Stimulated activated CD4-positive, alpha-beta T cell treated with anti-CD3 and anti-CD28 coated beads, Interleukin-4, amount 100 ng/mL, for 48 hours (primary cell): ENCODE measurements around the gene NUCB2.
"Not testable (repeated sequence)": the region's sequence is repeated elsewhere in the genome, so short reads cannot be mapped to it uniquely, and the experiment has no call there.

Source experiments
- DNase-seq, 2 donors: peaks; one replicate each; pipeline ENCODE4 v3.0.0-alpha.2; 2020; ENCODE audit warnings: low read depth in 2 of 2

The NUCB2 gene

DNA sequence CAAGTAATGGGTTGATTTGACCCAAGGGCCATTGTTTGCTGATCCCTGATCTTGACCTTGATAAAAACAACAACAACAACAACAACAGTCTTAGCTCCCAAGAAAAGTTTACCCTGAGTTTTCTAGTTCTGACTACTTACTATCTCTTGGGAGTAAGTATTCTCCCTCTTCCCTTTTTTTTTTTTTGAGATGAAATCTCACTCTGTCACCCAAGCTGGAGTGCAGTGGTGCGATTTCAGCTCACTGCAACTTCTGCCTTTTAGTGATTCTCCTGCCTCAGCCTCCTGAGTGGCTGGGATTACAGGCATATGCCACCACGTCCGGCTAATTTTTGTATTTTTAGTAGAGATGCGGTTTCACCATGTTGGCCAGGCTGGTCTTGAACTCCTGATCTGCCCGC is 8.0 kb upstream of the NUCB2 start:
- not testable (repeated sequence) for DNase-seq

GRCh38 chr11:17268902-17269301 is 7.6 kb upstream of the NUCB2 start:
- DNase-seq = no peak

DNA sequence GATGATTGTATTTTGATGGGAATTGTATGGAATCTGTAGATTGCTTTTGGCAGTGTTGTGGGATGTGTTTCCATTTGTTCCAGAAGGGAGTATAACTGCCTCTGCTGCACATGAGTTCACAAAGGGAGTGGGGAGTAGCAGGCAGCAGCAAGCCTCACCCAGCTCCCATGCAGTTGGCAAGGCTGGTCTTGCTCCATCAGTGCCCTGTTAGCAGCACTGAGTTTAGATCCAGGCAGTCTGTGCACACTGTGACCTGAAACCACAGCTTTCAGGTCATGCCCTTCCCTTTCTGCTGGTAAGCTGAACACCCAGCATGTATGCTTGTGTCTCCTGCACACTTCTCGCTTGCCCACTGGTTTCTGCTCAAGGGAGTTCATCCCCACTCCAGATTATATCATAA is 3.7 kb upstream of the NUCB2 start:
- DNase-seq = no peak

- DNase-seq = no peak
Measured at GRCh38 chr11:17273211-17273610, 3.3 kb upstream of the NUCB2 start.

GRCh38 chr11:17273668-17274282 is 2.8 kb upstream of the NUCB2 start:
- DNase-seq = no peak

DNA sequence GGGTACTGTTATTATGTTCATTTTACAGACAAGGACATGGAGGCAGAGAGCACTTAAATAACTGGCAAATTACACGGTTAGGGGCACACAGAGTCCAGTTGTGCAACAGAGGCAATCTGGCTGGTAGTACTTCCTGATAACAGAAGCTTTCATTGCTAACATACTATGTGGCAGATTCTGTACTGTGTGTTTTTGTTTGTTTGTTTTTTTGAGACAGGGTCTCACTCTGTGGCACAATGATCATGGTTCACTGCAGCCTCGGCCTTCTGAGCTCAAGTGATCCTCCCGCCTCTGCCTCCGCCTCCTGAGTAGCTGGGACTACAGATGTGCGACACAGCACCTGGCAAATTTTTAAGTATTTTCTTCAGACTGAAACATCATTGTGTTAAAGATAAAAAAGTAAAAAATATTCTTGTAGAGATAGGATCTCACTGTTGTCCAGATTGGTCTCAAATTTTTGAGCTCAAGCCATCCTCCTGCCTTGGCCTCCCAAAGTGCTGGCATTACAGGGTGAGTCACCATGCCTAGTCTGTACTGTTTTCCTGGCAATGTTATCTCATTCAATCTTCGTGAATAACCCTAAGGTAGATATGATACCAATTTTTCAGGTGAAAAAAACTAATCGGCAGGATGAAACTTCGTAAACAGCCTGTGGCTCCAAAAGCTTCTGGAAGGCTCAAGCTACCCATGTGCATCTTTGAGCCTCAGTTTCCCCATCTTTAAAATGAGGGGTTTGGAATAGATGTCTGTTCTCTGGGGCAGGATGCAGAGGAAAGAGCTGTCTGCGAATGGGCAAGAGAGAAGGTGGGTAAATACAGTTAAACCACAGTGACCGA is 921 bp upstream of the NUCB2 start:
- DNase-seq = no peak

DNA sequence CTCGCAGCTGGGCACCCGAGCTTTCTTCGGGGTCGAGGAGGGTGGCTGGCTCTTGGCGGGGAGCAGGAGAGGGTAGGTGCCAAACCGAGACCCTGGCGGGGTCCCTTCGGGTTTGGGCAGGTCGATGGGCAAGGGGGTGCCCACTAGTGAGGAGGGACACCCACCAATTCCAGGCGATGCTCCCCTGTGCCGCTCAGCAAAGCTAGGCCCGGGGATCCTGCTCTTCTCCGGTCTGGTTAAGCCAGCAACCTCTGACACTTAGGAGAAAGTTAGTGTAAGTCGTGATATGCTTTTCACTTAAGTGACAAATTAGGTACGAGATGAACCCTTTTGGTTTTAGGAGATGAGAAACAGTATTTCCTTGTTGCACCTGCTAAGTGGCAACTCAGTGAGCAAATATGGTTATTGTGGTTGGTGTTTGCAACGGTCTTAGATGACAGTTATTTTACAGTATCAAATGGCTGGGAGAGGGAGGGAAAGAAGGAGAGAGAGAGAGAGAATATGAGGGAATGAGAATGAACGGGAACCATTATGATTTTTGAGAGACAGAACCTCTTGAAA is 565 bp downstream of the NUCB2 start:
- no peak for DNase-seq

DNA sequence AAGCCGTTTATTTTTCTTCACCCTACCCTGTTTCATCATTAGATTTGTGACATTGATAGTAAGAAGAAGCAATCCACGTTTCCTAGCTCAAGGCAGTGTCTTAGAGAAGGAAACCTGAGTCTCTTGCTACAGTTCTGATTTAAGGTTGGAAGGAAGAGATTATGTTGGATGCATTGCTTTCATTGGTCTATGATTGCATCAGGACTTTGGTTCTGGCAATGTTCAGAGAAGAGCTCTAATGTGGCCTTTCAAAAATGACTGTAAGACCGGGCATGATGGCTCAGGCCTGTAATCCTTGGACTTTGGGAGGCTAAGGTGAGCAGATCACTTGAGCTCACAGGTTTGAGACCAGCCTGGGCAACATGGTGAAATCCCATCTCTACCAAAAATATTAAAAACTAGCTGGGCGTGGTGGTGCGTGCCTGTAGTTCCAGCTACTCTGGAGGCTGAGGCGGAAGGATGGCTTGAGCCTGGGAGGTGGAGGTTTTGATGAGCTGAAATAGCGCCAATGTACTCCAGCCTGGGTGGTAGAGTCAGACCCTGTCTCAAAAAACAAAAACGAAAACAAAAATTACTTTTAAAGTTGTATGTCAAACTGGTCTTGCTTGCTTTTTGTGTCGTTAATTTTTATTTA is 4.1 kb downstream of the NUCB2 start:
- DNase-seq = no peak

DNA sequence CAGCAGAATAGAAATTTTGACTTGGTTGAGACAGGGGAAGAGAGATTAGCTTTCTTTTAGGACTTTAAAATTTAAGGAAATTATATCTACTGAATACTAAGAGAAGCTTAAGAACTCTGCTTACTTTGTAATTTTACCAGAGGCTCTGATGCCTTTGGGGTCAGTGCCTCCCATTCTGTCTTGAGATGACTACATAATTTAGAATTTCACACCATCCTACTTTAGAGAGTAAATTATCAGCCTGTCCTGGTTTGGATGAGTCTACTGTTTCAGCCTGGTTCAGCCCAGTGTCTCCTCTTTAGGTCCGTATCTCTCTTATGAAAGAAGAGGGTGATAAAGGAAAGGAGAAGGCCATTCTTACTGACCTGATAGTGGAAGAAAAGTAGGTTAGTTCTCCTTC is 9.8 kb downstream of the NUCB2 start:
- DNase-seq = no peak

- DNase-seq = no peak
Measured at GRCh38 chr11:17287058-17287457, 10.5 kb downstream of the NUCB2 start.

DNA sequence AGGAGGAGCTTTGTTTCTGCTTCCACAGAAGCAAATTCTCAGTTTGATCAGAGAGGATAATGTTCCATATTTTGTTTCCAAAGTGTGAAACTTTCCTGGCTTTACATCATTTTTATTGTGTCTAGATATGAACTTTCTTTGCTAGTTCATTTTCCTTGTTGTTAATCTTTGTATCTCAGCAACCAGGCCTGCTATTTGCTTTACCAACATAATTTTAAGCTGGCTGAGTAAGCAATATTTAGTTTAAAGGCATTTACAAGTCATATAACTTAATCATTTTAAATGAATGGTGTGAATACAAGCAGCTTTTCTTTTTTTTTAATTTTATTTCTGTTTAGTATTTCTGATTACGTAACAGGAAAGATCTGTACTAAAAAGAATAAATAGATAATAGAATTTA is 15.2 kb downstream of the NUCB2 start:
- no peak for DNase-seq

- no peak for DNase-seq
Measured at GRCh38 chr11:17293311-17293710, 16.8 kb downstream of the NUCB2 start.

DNA sequence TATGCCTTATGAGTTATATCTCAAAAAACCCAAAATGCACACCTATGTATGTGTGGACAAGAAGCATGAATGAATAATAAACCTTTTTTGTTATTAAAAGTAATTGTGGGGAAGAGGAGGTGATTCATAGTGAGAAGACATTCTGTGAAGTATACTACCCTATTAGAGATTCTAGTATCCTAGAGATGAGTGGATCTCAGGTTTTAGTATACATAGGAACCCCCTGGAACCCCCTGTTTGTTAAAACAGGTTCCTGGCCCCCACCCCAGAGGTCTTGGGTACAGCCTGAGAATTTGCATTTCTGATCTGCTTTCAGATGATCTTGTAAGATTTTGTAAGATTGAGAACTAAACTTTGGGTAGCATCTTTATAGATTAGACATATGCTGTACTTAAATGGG is 17.5 kb downstream of the NUCB2 start:
- DNase-seq = no peak

DNA sequence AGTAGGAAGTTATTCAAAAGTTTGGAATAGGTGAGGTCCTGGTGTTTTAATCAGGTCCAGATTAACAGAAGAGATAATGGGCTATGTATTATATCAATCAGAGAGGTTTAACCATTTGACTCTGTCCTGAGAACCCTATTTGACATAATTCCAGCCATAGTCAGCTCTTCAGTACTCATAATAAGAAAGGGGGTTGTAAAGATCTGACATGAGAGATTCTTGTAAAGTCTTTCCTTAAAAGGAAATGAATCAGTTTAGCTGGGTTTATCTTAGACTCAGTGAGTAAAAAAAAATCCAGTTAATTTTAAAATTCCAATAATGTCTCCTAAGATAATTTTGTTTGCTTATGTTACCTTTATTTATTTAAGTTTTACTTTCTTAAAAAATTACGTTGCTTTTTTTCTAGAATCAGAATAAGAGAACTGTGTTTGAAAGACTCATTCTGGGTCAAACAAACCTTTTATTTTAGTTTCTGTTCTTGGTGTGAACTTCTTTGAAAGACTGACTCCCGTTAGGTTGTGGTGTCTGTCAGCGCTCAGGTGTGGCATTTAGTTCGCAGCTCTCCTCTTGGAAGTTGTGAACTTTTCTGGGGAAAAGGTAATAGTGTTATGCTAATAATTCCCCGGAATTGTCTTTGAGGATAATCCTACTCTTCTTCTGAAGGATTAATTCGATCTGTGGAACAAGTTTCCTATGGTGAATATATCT is 20.5 kb downstream of the NUCB2 start:
- DNase-seq = no peak

DNA sequence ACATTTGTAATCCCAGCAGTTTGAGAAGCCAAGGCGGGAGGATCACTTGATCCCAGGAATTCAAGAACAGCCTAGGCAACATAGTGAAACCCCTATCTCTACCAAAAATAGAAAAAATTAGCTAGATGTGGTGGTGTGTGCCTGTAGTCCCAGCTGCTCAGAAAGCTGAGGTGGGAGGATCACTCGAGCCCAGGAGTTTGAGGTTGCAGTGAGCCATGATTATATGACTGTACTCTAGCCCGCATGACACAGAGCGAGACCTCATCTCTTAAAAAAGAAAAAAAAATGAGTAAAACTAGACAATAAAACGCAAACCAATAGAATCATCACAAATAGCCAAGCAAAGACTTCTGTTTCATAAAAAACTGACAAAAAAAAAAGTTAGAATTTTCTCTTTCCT is 21.8 kb downstream of the NUCB2 start:
- DNase-seq = peak; percentile 42 to 66

GRCh38 chr11:17300372-17300771 is 23.8 kb downstream of the NUCB2 start:
- no peak for DNase-seq

DNA sequence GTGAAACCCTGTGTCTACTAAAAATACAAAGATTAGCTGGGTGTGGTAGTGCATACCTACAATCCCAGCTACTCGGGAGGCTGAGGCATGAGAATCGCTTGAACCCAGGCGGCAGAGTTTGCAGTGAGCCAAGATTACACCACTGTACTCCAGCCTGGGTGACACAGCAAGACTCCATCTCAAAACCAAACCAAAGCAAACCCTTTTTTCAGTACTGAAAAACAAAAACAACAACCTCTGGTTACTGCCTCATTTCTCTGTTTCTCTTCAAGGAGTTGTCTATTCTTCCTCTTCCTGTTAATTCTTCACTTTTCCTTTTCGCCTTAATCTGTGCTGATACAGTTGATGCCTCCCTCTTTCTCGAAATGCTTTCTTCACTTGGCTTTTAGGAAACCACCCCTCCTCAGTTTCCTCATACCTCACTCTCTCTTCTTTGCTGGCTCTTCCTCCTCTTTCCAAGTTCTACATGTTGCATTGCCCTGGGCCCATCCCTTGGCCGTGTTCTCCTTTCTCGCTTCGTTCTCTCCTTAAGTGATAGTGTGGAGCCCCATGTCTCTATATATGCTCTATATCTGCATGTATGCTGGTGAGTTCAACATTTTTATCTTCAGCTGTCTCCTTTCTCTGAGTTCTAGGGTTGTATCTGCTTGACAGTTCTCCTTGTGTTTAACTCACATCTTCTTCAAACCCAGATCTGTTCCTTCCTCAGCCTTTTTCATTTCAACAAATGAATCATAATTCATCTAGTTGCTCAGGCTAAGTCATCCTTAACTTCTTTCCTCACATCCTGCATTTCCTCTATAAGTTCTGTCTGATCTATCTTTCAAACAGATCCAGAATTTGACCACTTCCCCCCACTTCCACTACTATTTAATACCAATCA is 37.1 kb downstream of the NUCB2 start:
- DNase-seq = no peak

DNA sequence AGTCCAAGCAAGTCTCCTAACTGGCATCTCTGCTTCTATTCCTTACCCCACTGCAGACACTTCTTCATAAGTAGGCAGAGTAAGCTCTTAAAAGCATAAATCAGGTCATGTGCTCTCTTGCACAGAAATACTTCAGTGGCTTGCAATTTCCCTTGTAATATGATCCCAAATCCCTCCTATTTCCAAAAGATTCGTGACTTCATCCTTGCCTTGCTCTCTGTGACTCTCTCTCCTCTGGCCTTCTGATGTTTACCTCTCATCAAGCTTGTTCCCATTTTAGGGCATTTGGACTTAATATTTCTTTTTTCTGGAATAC is 37.7 kb downstream of the NUCB2 start:
- no peak for DNase-seq

- no peak for DNase-seq
Measured at GRCh38 chr11:17314904-17315426, 38.4 kb downstream of the NUCB2 start.

DNA sequence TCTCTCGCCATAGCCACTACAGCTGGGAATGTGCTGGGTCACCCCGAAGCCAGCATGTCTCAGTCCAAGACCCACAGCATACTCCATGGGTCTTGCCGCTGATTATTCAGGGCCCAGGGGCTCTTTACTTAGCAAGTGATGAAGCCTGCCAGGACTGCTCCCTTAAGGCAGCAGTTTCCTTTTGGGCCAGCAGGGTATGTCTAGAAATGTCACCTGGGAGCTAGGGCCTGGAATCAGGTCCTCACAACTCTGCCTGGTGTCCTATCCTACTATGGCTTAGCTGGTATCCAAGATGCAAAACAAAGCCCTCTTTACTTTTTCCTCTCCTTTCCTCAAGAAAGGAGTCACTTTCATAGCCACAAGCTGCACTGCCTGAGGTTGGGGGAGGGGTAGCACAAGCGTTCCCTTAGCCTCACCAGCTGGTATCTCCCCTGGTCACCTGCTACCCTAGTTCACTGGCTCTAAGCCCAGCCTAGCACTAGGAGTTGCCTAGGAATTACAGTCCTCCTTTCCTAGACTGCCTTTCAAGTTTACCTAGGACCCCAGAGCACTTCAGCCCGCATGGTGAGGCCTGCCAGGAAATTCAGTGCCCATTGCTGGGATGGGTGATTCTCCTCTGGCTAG is 52.4 kb downstream of the NUCB2 start:
- no peak for DNase-seq

DNA sequence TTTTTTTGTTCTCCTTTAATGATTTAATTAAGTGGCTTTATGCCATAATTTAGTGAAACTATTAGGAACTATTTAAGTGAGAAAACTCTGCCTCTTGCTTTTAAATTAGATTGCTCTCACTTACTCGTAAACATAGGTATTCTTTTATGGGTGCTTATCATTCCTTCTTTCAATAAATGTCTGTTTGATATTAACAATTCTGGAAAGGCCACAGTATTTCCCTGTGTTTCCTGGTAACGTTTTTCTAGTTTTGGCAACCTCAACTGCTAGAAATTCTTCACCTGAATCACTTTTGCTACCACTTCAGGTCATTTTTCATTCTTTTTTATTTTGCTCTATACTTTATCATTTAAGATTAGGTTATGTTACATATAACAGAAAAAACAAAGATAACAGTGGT is 55.1 kb downstream of the NUCB2 start:
- no peak for DNase-seq
